Stimulated activated CD8-positive, alpha-beta memory T cell treated with anti-CD3 and anti-CD28 coated beads, Interleukin-15, amount 100 ng/mL, for 48 hours (primary cell): ENCODE results near the gene AGRP.

Experiments used
- DNase-seq, 2 donors: peaks; one replicate each; pipeline ENCODE4 v3.0.0-alpha.2; 2020; ENCODE audit warnings: low read depth in 2 of 2

Gene AGRP

GRCh38 chr16:67445441-67445912 lies 37.9 kb downstream of the AGRP start:
- DNase-seq, result no peak

- DNase-seq, result no peak
Measured at GRCh38 chr16:67445126-67445426, 38.3 kb downstream of the AGRP start.

- DNase-seq, result no peak
Measured at GRCh38 chr16:67444259-67445125, 38.9 kb downstream of the AGRP start.

- DNase-seq, result no peak
Measured at GRCh38 chr16:67443265-67443664, 40.1 kb downstream of the AGRP start.

GRCh38 chr16:67442581-67443255 lies 40.6 kb downstream of the AGRP start:
- no peak for DNase-seq

- DNase-seq, result no peak
Measured at GRCh38 chr16:67441907-67442306, 41.4 kb downstream of the AGRP start.

- DNase-seq, result no peak
Measured at GRCh38 chr16:67441271-67441753, 42.0 kb downstream of the AGRP start.

- no peak for DNase-seq
Measured at GRCh38 chr16:67438824-67439393, 44.4 kb downstream of the AGRP start.

- DNase-seq, result no peak
Measured at GRCh38 chr16:67438098-67438791, 45.1 kb downstream of the AGRP start.

- no peak for DNase-seq
Measured at GRCh38 chr16:67437513-67437912, 45.8 kb downstream of the AGRP start.

GRCh38 chr16:67436640-67437193 lies 46.6 kb downstream of the AGRP start:
- DNase-seq, result no peak

GRCh38 chr16:67435758-67436164 lies 47.6 kb downstream of the AGRP start:
- no peak for DNase-seq

- no peak for DNase-seq
Measured at GRCh38 chr16:67433131-67433719, 50.1 kb downstream of the AGRP start.
